PC-9 (cell line): Measurements from ENCODE around the gene TRAPPC10.
"Not testable (repeated sequence)": the region's sequence is repeated elsewhere in the genome, so short reads cannot be mapped to it uniquely, and the experiment has no call there.

Source experiments
- EZH2 ChIP-seq: fragments of 200-600 bp; sonication (generic); IDR thresholded peaks from 2 replicates; pipeline ENCODE4 v1.8.0; 2017; ENCODE audit warnings: antibody characterized with exemption, low read depth
- TF ChIP-seq, protein P1 (sequence below): fragments of 200-600 bp; sonication (generic); conservative IDR thresholded peaks from 2 replicates; pipeline ENCODE4 v1.6.1; 2017; ENCODE audit warnings: mixed run types, antibody characterized with exemption, mild to moderate bottlenecking, moderate library complexity

DNA sequence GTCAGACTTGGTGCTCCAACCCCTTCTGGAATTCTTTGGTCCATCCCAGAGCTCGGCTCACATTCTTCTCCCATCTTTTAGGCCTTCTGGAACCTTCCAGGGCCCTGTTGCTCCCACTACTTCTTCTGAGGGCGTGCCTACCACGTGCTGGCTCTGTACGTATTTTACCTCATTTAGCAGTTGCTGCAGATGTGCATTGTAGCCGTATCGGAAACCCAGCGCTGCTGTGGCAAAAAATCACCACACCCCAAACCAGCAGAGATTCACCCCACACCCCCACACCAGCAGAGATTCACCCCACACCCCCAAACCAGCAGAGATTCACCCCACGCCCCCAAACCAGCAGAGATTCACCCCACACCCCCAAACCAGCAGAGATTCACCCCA lies 143.9 kb downstream of the TRAPPC10 start:
- not testable (repeated sequence) for TF ChIP-seq EZH2
- TF ChIP-seq, protein P1, sequence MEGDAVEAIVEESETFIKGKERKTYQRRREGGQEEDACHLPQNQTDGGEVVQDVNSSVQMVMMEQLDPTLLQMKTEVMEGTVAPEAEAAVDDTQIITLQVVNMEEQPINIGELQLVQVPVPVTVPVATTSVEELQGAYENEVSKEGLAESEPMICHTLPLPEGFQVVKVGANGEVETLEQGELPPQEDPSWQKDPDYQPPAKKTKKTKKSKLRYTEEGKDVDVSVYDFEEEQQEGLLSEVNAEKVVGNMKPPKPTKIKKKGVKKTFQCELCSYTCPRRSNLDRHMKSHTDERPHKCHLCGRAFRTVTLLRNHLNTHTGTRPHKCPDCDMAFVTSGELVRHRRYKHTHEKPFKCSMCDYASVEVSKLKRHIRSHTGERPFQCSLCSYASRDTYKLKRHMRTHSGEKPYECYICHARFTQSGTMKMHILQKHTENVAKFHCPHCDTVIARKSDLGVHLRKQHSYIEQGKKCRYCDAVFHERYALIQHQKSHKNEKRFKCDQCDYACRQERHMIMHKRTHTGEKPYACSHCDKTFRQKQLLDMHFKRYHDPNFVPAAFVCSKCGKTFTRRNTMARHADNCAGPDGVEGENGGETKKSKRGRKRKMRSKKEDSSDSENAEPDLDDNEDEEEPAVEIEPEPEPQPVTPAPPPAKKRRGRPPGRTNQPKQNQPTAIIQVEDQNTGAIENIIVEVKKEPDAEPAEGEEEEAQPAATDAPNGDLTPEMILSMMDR, result not testable (repeated sequence)
